IMR-90 (cell line): ENCODE data around the gene OR13C9. TPM values are rescaled to one million over a fixed set of nuclear protein-coding genes. Genes with fewer than 3 reads are reported as not detected.

Source experiments
- ATAC-seq: fragments of 200-7000 bp; cut with Tn5 transposase; 2 replicates; pipeline ENCODE4 v1.9.1; 2020; ENCODE audit warnings: low read depth, mild to moderate bottlenecking, moderate library complexity
- BruUV-seq: library from RNA; stranded (reverse); fragments of 400-500 nt; replicated peaks from 2 replicates; lab custom pipeline; 2021; lab: Mats Ljungman, UMichigan
- CTCF ChIA-PET: fragments of 300-600 bp; formaldehyde crosslinking; extraction: SDS; loops from one replicate; lab custom pipeline; 2021; ENCODE audit warnings: antibody characterized with exemption; lab: Yijun Ruan, JAX
- POLR2A ChIA-PET: fragments of 300-600 bp; sonication (Branson Sonifier 250); formaldehyde crosslinking; loops from one replicate; lab custom pipeline; 2022; ENCODE audit warnings: antibody characterized with exemption; ENCODE audit not compliant: unreplicated experiment; lab: Charles Lee
- DNase-seq: peaks from one replicate; pipeline ENCODE4 v3.0.0; 2013
- H2AFZ ChIP-seq: replicated peaks from 2 replicates; pipeline ENCODE3; 2013; ENCODE audit warnings: low read length, mild to moderate bottlenecking; ENCODE audit not compliant: poor library complexity
- H2AK5ac ChIP-seq: 2 replicates; pipeline ENCODE4 v1.6.1; 2013; ENCODE audit warnings: low read depth, low read length, inconsistent platforms
- H2AK9ac ChIP-seq: replicated peaks from 2 replicates; pipeline ENCODE3; 2013; ENCODE audit warnings: mild to moderate bottlenecking, low read depth, low read length, moderate library complexity; ENCODE audit not compliant: poor library complexity
- H2BK120ac ChIP-seq: 2 replicates; pipeline ENCODE4 v1.6.1; 2013; ENCODE audit warnings: low read depth, low read length, inconsistent platforms
- H2BK15ac ChIP-seq: 3 replicates; pipeline ENCODE4 v1.6.1; 2013; ENCODE audit warnings: low read depth, low read length, inconsistent platforms
- H2BK20ac ChIP-seq: 2 replicates; pipeline ENCODE4 v1.6.1; 2013; ENCODE audit warnings: low read depth, mild to moderate bottlenecking, inconsistent platforms, low read length, moderate library complexity
- H2BK5ac ChIP-seq: 2 replicates; pipeline ENCODE4 v1.6.1; 2013; ENCODE audit warnings: mild to moderate bottlenecking, low read depth, low read length, inconsistent platforms; ENCODE audit not compliant: poor library complexity, severe bottlenecking
- H3K14ac ChIP-seq: replicated peaks from 2 replicates; pipeline ENCODE4 v1.6.1; 2013; ENCODE audit warnings: low read depth, low read length, inconsistent platforms
- H3K18ac ChIP-seq: 2 replicates; pipeline ENCODE4 v1.6.1; 2013; ENCODE audit warnings: low read depth, low read length, control low read depth
- H3K23ac ChIP-seq: 2 replicates; pipeline ENCODE4 v1.6.1; 2013; ENCODE audit warnings: low read depth, low read length, inconsistent platforms
- H3K27ac ChIP-seq: 2 replicates; pipeline ENCODE4 v1.5.1; 2013; ENCODE audit warnings: mild to moderate bottlenecking, control low read depth, low read length; ENCODE audit not compliant: insufficient read depth
- H3K27me3 ChIP-seq: 2 replicates; pipeline ENCODE4 v1.6.1; 2013; ENCODE audit warnings: low read length; ENCODE audit not compliant: control insufficient read depth, insufficient read depth
- H3K36me3 ChIP-seq: 2 replicates; pipeline ENCODE4 v1.6.1; 2013; ENCODE audit warnings: low read length, mixed read lengths; ENCODE audit not compliant: control insufficient read depth, insufficient read depth
- H3K4ac ChIP-seq: 2 replicates; pipeline ENCODE4 v1.6.1; 2013; ENCODE audit warnings: low read depth, low read length, inconsistent platforms
- H3K4me1 ChIP-seq: 2 replicates; pipeline ENCODE4 v1.6.1; 2013; ENCODE audit warnings: low read length, mixed read lengths; ENCODE audit not compliant: control insufficient read depth, insufficient read depth
- H3K4me2 ChIP-seq: 2 replicates; pipeline ENCODE4 v1.6.1; 2013; ENCODE audit warnings: low read depth, mild to moderate bottlenecking, control low read depth, low read length, moderate library complexity
- H3K4me3 ChIP-seq: 2 replicates; pipeline ENCODE4 v1.5.1; 2013; ENCODE audit warnings: low read depth, mild to moderate bottlenecking, control low read depth, low read length, moderate library complexity; ENCODE audit not compliant: insufficient read depth
- H3K56ac ChIP-seq: 2 replicates; pipeline ENCODE4 v1.6.1; 2013; ENCODE audit warnings: low read length, inconsistent platforms; ENCODE audit not compliant: insufficient read depth; ENCODE audit errors: extremely low read depth
- H3K79me1 ChIP-seq, 2 experiments: 2 replicates each; pipeline ENCODE4 v1.6.1; 2013; ENCODE audit warnings: low read length in 2 of 2, inconsistent platforms in 1 of 2, low read depth in 1 of 2
- H3K9ac ChIP-seq: 2 replicates; pipeline ENCODE4 v1.6.1; 2013; ENCODE audit warnings: low read depth, low read length, control low read depth
- H3K9me1 ChIP-seq: 2 replicates; pipeline ENCODE4 v1.6.1; 2013; ENCODE audit warnings: low read length, inconsistent platforms; ENCODE audit not compliant: insufficient read depth
- H3K9me3 ChIP-seq: 2 replicates; pipeline ENCODE4 v1.6.1; 2013; ENCODE audit warnings: low read length; ENCODE audit not compliant: control insufficient read depth, insufficient read depth
- H4K20me1 ChIP-seq: 2 replicates; pipeline ENCODE4 v1.6.1; 2013; ENCODE audit warnings: low read length, inconsistent platforms; ENCODE audit not compliant: insufficient read depth
- H4K5ac ChIP-seq: 2 replicates; pipeline ENCODE4 v1.6.1; 2013; ENCODE audit warnings: mild to moderate bottlenecking, low read depth, low read length, control low read depth
- H4K8ac ChIP-seq, 2 experiments: 2 replicates each; pipeline ENCODE4 v1.6.1; 2013; ENCODE audit warnings: low read depth in 2 of 2, low read length in 2 of 2, control low read depth in 1 of 2, inconsistent platforms in 1 of 2
- H4K91ac ChIP-seq: 2 replicates; pipeline ENCODE4 v1.6.1; 2013; ENCODE audit warnings: low read depth, low read length, inconsistent platforms; ENCODE audit not compliant: insufficient read depth
- RAD21 ChIP-seq: IDR thresholded peaks from 2 replicates; pipeline ENCODE4 v1.6.1; 2012; ENCODE audit warnings: low read length, improper control_type of control experiment
- RFX5 ChIP-seq: IDR thresholded peaks from 2 replicates; pipeline ENCODE4 v1.8.0; 2012; ENCODE audit warnings: low read depth, mild to moderate bottlenecking, low read length, moderate library complexity
- WGBS, 2 experiments: methylation state at CpG; one replicate each; pipeline versions ENCODE4 v1.1.5 to v1.1.7; 2013; ENCODE audit warnings: missing lambda C conversion rate in 2 of 2; ENCODE audit not compliant: insufficient read length in 1 of 2; ENCODE audit errors: extremely low coverage in 2 of 2; 5-methylcytosine and 5-hydroxymethylcytosine counted together
- dilution Hi-C: fragments of 300-500 bp; cut with HindIII; formaldehyde crosslinking; loops from one replicate; pipeline ENCODE4 v1.14.3; 2018; ENCODE audit warnings: low sequenced_read_pairs; ENCODE audit not compliant: unreplicated experiment
- in situ Hi-C: fragments of 300-500 bp; cut with MboI; formaldehyde crosslinking; loops from 3 replicates; pipeline ENCODE4 v1.14.3; 2019; ENCODE audit warnings: low sequenced_read_pairs, inconsistent platforms, mixed read lengths
- intact Hi-C: fragments of 100-400 bp; cut with micrococcal nuclease; formaldehyde crosslinking; loops from 2 replicates; pipeline ENCODE4 v1.10.0; 2022
- polyA plus RNA-seq, 3 experiments: library from polyadenylated mRNA; depleted of rRNA; stranded (reverse); fragments of >200 nt; gene quantifications; 2 replicates each; pipeline ENCODE4 v1.2.3, GENCODE V29; 2012; ENCODE audit warnings: low replicate concordance in 1 of 3
- total RNA-seq: library from RNA; depleted of rRNA; stranded (reverse); fragments of >200 nt; gene quantifications from 2 replicates; pipeline ENCODE4 v1.2.3, GENCODE V29; 2012

Gene OR13C9
- total and polyA plus RNA-seq, 2 of the 4 experiments (the other 2 are of a cell fraction), result not detected

GRCh38 chr9:104589626-104590025 is 28.4 kb downstream of the OR13C9 start:
- Histone ChIP-seq H4K91ac (no peak overlapping the region), H3K27me3 (no peaks in the 10 kb centered on the region), H3K9ac (no peak overlapping the region), H3K14ac (no peak overlapping the region), H2BK15ac (no peak overlapping the region), H2BK5ac (no peak overlapping the region), H2BK20ac (no peak overlapping the region), H4K8ac (no peak overlapping the region), H2AK5ac (no peak overlapping the region), H3K4me3 (no peak overlapping the region), H3K9me1 (no peaks in the 10 kb centered on the region), H2AFZ (no peak overlapping the region), H2AK9ac (no peak overlapping the region), H3K56ac (no peak overlapping the region), H3K4me1 (no peaks in the 10 kb centered on the region), H3K79me1 (no peaks in the 10 kb centered on the region), H3K18ac (no peak overlapping the region), H3K4me2 (no peak overlapping the region), H4K5ac (no peak overlapping the region), H2BK120ac (no peak overlapping the region), H3K23ac (no peak overlapping the region), H3K36me3 (no peaks in the 10 kb centered on the region), H4K20me1 (no peaks in the 10 kb centered on the region), H3K27ac (no peak overlapping the region), H3K4ac (no peak overlapping the region), H3K9me3 (no peaks in the 10 kb centered on the region)
- ChIA-PET CTCF (no interaction called here), POLR2A (no interaction called here)
- no CpG with 5 or more reads among the region's 1 CpG for WGBS, 2 experiments
- no peak for TF ChIP-seq RFX5
- no peak for TF ChIP-seq RAD21
- intact Hi-C loops, result no loop called here
- dilution Hi-C loops, result no loop called here
- ATAC-seq, result no peak
- no TSS peak for BruUV-seq
- DNase-seq, result no peak
- in situ Hi-C loops, result no loop called here
